HG03025 (cell line): ENCODE measurements around the gene ZNF485.
"Not testable (repeated sequence)": the region's sequence is repeated elsewhere in the genome, so short reads cannot be mapped to it uniquely, and the experiment has no call there.

ENCODE experiments used
- ATAC-seq: cut with Tn5 transposase; IDR thresholded peaks from one replicate; pipeline ENCODE4 v1.9.1; 2021; ENCODE audit warnings: mild to moderate bottlenecking, moderate library complexity; ENCODE audit not compliant: unreplicated experiment, low FRiP score

Gene ZNF485

DNA sequence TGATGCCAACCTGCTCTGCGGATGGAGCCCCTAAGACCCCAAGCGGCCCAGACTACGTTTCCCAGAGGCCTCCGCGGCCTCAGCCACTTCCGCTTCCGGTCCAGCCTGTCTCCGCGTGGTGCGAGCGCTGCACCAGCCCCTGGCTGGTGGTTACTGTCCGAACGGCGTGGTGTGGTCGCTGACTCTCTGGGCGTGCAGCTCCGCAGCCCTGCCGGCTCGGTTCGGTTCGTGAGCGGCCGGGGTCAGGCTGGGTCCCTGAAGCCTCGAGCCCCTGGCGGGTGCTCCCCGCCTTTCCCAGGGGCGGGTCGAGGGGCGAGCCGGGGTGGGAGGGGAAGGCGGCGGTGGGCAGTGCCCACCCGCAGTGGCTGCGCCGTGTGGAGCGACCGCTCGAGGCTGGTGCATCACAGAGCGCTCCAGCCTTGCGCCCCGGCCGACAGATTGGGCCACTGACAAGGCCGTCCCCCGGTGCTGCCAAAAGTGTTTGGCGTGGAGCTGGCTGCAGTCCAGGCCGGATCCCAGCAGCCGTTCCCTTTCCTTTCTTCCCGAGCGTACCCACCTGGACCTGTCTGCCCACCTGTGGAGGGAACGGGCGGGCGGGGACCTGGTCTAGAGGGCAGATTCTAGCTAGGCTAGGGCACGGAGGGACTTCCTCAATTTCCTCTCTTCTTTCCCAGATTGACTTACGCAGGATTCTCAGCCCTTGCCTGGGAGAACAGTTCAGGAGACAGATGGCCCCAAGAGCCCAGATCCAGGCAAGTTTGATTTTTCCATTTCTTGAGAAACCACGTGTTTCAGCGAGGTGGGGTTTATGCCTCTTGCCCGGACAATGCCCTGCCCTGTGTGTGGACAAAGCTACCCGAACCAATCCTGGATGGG is at the start of gene ZNF485:
ZNF485 (plus strand) TSS at position 116 of the 876 bp plus-strand sequence; CDS start at position 729, 613 bp downstream.
- ATAC-seq = peak; percentile 96

DNA sequence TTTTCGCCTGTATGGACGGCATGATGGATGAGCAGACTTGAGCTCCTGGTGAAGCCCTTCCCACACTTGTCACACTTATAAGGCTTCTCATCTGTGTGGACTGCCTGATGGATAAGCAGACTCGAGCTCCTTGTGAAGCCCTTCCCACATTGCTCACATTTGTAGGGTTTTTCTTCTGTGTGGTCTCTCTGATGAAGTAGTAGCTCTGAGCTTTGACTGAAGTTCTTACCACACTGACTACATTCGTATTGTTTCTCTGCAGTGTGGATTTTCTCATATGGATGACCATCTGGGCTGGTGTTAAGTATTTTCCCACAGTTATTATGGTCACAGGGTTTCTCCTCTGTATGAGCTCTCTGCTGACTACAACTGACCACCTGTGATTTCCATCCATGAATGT is 49.0 kb upstream of the ZNF485 start:
- no peak for ATAC-seq

DNA sequence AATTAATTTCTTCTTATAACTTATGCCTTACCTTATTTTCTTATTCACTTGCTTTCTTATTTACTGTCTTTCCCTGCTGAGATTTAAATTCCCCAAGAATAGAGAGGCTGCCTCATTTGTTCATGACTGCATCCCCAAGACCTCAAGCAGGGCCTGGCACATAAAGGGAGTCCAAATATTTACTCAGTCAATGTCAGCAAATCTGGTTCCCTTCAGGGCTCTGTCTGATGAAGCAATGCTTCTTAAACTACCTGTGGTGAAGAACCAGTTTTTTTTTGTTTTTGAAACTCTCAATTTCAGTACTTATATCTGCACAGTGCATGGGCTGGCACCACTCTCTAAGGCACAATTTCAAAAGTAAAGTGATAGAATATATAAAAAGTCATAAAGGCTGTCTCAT is 36.6 kb upstream of the ZNF485 start:
- no peak for ATAC-seq

DNA sequence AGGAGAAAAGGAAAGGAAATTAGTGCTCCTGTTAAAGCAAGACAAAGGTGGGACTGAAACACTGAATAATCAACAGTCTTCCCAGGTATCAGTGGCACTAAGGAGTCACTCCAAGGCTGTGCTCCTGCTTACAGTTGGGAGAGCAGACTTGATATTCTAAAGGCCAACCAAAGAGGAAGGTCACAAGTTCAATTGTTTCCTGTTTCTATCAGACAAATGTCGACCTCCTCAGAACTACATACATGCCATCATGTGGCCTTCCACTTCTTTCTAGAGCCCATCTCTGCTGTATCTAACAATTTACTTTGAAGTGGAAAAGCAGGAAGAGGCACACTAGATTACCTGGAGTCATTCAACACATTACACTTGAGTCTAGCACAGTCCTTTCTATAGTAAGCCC is 35.3 kb upstream of the ZNF485 start:
- ATAC-seq = no peak

DNA sequence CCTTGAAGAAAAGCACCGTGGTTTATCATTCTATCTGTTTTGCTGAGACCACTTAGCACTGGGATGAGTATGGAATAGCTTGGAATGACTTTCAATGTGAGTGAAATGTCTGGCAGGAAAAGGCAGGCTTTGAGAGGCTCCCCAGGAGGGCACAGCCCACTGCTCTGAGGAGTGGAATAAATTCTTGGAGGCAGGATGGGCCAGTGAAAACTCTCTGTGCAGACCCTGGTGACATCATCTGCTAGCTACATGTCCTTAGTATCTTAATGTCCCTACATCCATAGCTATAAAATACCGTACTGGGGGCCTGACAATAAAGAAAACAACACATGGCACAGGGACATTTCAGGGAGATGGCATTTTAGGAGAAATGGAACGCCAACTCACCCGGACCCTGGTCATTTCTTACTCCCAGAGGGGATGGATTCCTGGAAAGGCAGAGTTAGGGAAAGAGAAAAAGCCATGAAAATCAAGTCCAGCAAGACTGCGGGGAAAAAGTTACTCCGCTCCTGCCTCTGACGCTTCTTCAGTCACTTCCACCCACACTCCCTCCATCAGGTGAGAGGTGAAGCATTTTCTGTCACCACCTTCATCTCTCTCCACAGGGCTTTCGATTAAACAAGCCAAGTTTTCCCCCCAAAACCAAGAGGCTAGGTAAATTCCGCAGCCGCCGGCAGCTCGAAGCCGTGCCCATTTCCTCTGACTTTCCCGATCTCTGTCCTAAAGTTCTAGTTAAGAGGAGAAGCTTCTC is 32.8 kb upstream of the ZNF485 start:
- ATAC-seq = no peak

DNA sequence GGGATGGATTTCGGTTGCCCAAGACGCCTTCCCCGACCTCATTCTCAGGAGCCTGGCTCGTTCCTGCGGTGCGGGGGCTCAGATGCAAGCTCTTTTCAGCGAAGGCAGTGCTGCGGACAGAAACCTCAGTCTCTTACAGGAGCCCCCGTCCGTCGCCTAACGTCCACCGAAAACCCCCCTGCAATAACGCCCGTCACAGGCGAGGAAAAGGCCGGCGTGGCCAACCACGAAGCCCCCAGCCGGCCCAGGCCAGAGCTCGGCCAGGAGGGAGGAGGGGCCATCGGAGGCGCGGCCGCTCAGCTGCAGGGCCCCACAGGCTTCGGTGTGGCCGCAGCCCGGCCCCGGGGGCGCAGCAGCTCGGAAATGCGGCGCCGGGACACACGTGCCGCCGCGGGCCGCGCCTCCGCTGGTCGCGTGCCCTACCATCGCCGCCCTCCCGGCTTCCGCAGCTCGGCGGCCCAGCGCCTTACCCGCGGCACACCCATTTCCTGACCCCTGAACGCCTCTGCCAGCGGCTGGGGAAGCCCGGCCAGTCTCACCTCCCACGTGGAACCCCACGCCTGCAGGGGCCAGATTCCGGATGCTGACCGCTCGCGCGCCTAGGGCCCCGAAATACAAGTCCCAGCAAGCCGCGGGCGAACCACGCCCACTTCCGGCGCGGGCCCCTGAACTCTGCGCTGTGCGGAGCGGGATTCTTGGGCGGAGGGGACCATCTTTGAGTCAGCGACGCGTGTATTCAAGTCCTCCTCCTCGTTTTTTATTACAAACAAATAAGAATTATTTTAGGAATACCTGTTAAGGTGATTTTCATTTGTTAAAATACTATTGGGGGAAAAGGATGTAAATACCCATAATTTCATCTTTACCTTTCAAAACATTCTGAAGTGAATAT is 32.0 kb upstream of the ZNF485 start, which contains the start of gene ZNF239:
ZNF239 (minus strand) TSS at position 616 of the 892 bp plus-strand sequence. CDS start 16,537 bp downstream, outside the sequence.
- ATAC-seq = peak; percentile 92

DNA sequence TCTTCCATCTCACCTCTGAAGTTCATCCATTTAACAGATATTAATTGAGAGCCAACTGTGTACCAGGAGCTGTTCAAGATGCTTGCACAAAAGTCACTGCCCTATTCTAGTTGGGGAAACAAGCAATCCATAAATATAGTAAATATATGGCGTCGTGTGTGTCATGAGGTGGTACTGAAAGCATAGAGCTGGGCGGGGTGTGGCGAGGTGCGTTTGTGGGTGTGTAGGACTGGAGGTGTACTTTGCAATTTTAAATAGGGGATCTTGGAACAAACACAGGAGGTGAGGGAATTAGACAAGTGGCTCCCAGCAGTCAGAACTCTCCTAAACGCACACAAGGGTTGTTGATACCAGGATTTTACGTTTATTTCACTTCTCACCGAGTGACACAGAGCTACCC is 31.3 kb upstream of the ZNF485 start:
- ATAC-seq = no peak

DNA sequence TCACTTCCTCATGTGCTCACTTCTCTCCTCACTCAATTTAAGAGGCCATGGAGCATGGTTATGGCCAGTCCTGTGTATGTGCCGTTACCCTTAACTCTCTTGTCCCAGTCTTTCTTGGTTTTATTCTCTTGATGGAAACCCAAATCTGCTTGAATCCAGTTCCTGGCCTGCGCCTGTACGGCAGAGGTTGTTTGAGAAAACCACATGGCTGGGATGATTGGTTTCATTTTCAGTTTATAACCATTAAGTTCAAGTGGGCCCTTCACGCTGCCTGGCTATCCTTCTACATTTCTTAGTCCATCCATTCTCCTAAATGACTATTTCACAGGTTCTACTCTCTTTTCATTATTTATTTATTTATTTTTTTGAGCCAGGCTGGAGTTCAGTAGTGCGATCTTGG is 30.2 kb upstream of the ZNF485 start:
- ATAC-seq = no peak

DNA sequence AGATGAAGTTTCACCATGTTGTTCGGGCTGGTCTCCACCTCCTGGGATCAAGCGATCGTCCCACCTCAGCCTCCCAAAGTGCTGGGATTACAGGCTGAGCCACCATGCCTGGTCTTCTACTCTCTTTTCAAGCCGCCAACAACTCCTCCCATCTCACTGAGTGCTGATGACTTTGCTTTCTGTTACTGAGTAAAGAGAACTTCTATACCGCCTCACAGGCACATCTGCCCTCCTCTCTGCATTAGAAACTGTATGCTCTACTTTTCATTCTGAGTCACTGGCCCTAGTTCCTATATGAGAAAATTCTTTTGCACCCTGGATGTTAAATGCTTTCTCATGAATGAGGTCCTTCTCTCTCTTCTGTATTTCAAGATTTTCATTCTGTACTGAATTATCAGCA is 29.7 kb upstream of the ZNF485 start:
- ATAC-seq = no peak

DNA sequence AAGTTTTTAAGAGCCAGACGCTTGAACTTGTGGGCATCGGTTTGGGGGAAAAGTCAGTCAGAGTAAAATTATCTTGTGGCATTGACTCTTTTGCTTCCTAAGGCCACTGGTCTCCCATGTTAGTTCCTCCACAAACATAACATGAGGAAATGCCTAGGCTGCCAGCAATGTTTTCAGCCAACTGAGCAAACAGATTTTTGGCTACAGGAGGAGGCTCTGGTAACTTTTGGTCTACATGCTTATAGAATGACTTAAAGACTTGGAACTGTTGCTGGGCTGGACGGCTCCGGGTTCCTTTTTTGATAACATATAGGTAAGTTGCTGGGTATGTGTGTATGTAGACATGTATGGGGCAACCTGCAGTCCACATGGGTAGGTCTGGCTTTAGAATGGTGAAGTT is 22.2 kb upstream of the ZNF485 start:
- ATAC-seq = no peak

DNA sequence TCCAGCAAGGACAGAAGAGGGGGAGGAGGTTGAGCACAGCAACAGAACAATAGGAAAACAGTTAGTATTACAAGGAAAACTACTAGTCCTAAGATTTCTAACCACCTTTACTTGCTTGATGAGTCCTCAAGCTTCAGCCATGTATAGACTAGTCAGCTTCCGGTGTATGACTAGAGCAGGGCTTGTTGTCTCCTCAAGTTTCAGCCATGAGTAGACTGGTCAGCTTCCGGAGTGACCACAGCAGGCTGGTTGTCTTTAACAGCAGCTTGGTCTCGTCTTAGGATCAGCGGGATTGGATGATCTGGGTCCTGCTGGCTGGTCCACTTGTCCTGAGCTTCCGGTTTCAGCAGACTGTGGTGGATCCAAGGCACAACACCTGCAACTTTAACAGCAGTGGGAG is 21.2 kb upstream of the ZNF485 start:
- no peak for ATAC-seq

DNA sequence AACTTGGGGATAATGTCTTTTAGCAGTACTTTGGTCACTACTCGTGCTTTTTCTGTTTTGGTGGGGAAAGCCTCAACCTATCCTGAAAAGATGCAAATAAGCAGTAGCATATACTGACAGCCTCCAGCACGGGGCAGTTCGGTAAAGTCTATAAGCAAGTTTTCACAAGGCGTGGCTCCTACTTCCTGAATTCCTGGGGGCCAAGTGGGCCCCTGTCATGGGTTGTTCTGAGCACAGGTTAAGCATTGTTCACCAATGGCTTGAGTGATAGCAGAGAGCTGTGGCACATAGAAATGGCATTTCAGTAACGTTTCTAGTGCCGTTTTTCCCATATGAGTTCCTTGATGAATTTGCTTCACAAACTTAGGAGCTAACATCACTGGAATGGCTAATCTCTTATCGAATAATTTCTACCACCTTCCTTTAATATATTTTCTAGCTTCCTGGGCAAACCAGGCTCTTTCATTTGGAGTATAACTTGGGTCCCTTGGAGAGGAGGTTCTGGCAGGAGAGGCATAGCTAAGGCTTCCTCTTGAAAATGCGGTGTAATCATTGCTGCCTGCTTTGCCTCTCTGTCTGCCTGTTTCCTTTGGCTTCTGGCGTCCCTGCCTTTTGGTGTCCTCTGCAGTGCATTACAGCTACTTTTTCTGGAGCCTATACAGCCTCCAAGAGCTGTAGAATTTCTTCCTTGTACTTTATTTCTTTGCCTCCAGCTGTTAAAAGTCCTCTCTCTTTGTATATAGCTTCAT is 20.1 kb upstream of the ZNF485 start:
- ATAC-seq = no peak

DNA sequence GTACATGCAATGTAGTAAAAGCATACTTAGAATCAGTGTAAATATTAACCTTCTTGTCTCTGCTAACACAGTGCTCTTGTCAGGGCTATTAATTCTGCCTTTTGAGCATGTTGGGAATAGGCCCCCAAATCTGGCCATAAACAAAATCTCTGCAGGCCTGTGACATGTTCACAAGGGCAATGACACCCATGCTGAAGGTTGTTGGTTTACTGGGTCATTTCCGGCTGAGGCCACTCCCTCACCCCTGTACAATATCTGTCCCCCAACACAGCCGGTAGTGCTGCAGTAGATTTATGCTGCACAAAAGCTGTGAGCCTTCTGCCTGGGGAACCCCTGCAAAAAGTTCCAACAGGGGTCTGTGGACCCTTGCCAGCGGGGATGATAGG is 19.5 kb upstream of the ZNF485 start:
- ATAC-seq = not testable (repeated sequence)

DNA sequence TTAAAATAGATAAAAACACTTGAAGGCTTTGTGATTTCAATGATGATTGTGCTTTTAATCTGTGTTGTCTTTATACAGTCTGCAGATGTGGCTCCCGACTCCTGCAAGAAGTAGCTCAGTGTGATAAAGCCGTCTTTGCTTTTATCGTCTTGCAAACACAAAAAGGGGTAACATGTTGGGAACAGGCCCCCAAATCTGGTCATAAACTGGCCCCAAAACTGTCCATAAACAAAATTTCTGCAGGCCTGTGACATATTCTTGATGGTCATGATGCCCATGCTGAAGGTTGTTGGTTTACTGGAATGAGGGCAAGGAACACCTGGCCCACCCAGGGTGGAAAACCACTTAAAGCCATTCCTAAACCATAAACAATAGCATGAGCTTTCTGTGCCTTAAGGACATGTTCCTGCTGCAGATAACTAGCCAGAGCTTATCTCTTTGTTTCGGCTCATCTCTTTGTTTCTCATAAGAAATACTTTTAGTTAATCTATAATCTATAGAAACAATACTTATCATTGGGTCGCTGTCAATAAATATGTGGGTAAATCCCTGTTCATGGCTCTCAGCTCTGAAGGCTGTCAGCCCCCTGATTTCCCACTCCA is 14.8 kb upstream of the ZNF485 start:
- ATAC-seq = no peak

DNA sequence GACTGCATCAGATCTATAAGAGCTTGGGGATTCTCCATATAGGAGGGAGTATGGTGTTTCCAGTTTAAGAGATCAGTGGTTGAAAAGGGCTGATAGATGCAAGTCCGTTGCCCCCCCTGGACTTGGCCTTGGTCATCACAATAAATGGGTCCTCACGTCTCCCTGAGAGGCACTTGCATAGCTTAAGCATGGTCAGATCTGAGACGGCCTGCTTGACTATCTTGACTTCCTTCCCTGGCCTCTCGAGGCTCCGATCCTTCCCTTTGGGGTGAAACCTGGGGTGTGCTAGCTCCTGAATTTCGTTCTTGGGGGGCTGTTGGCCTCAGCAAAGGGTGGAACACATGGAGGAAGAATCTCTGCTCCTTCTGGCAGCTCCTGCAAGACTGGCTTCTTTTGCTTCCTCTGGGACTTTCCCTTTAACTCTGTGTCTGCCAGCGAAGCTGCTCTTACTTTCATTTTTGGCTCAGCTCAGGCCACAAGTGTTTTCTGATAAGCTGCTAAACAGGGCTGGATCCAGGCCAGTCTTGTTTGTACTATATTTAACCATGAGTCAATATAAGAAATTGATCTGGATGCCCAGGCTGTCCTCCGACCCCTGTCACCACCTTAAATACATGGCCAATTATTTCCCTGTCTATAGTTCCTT is 11.2 kb upstream of the ZNF485 start:
- ATAC-seq = peak; percentile 95

DNA sequence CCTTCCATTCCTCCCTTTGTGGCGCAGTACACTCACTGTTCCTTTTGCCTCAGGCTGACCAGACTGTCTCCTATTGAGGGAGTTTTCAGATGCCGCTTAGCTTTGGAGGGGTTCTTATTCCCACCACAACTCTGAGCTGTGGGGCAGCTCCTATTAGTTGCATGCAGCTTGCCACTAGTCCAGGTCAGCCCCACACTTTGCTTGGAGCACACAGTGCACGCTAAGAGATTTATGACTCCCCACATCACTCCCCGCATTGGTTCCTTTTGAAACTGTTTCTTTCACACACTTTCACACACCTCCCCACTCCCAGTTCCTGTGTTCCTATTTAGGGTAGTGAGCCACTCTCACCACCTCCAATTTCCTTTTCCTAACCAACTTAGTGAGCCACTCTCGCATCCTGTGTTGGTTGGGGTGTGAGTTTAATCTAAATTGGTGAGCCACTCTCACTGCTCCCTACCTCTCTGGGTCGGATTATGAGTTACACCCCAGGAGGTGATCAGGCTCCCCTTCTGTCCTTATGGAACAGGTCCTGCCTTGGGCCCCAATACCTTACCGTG is 10.4 kb upstream of the ZNF485 start:
- peak; percentile 49 for ATAC-seq

DNA sequence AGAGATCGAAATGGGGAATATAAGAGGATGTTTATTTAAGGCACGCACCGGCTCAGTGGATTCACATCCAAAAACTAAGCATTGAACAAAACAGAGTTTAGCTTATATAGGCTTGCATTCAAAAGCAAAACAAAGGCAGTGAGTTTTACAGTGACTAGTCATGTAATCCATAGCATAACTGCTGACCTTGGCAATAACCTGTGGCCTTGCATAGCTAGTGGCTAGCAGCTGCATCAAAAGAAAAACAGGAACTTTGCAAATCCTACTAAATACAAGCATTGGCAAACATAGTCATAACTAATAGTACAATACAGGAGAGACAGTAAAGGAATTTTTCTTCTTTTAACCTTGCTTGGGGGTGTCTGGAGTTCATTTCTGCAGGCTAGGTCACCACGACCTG is 9.7 kb upstream of the ZNF485 start:
- ATAC-seq = no peak

DNA sequence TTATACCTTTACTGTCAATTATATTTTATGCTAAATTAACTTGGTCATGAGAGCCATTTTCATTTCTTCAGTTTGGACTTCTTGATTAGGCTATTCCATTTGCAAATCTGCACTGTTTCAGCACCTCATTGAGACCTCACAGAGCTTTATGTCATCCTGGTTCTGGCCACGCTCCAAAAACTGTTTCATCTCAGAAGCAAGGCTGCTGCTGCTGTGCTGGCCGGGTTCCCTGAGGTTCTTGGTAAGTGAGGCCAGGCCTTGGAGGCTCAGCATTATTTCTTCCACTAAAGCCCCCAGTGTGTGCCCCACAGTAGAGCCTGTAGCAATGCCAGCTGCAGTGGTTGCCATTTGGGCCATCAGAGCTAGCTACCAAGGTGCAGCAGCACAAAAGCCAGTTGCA is 7.8 kb upstream of the ZNF485 start:
- ATAC-seq = no peak

DNA sequence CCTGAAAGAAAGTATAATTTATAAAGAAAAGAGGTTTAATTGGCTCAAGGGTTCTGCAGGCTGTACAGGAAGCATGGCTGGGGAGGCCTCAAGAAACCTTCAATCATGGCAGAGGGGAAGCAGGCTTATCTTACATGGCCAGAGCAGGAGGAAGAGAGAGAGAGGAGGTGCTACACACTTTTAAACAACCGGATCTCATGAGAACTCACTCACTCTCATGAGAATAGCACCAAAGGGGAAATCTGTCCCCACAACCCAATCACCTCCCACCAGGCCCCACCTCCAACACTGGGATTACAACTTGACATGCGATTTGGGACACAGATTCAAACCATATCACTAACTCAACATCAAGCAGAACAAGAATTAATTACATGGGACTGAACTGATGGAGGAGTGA is 6.9 kb upstream of the ZNF485 start:
- no peak for ATAC-seq
